Hematopoietic multipotent progenitor cell treated with erythropoietin and hydrocortisone succinate and interleukin-3 and kit ligand, for 6 days (in vitro differentiated cells): ENCODE results near the gene MMP20.

Experiments used
- DNase-seq: peaks from one replicate; pipeline ENCODE4 v3.0.0-alpha.2; 2015

The MMP20 gene

DNA sequence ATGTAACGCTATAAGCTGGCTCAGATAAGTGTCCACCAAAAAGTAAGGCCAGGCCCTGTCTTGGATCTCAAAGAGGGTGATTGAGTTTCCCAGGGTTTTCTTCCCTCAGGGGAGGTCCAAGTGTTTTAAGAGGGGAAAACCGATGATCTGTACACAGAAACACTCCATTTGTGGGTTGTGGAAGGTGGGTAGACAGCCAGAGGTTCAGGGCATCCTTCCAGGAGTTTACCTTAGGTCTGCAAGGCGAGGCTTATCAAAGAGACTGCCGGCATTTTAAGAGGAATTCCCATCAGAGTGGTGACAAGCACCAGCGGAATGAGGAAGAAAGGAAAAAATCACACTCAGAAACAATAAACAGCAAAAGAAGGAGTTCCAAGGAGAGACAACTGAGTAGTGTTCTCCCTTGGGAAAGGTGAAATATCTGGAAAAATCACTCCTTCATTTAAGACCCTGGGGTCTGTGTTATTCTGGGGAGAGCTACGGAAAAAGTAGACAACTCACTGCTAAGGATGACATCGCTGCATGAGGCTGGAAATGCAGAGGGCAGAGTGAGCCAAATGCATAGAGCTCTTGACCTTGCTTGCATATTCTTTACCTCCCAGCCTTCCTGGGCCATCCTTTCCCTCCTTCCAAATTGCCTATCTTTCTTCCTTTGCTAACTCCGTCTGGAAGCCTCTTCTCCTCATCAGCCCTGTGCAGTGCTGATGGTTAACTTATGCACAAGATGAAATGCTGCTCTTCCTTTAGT is 72.5 kb downstream of the MMP20 start:
- DNase-seq, result no peak

DNA sequence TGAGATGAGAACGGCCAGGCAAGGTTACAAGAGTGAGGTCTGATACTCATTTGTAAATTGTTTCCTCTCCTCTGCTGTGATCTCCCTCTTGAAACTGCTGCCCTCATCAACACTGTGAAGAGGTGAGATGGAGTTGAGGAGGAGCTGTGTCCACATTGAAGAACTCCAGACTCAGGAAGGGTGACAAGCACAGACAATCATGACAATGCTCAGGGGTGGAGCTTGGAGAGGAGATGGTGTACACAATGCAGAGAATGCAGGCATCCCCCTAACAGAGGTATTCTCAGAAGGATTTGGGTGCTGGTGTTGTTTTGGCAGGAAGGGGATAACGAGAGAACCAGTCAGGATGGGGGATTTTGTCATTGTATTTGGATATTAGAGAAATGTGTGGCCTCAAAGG is 73.1 kb downstream of the MMP20 start:
- DNase-seq, result no peak

DNA sequence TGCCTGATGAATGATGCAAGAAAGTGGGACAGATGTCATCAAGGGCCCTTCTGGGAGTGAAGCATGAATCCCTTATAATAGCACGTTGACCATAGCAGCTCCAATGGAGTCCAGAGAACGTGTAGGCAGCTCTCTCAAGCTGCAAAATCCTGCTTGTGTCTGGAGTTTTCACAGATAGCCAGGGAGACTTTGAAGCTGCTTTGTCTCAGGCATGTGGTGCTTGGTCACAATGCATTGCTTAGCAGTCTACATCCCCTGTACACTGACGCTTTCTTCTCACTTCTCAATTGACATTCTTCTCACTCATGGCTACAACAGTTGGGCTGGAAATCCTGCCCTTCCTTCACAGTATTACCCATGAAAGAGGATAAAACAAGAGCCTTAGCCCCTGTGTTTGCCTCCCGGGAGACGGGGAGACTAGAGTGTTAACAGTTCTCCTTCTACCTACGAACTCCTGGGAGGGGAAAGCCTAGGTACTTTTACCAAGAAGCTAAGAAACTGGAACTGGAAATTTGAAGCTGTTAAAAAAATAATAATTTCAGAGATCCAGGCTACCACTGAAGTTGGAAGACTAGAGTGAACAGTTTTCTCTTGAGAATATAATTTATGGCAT is 73.9 kb downstream of the MMP20 start:
- no peak for DNase-seq

DNA sequence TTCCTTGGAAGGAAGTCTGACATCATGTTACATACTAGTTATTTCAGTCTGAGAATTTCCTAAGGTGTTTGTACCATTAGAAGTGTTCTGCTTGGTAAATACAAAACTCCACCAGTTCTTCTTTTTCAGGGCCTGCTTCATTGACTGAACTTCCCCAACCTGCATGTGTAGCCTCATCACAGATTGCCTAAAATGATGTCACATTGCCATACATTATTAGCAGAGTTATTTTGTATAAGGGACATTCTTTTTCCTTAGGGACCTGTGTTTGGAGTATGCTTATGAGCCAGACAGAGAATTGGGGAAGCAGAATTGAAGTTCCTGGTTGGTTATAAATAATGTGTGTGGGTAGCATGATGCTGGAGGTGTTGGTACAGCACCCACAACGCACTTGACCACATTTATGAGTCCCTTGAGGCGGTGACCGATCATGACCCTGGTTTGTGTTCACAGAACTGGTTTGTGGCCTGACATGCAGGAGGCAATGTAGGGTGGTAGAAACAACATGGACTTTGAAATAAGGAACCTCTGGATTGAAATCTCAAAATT is 78.1 kb downstream of the MMP20 start:
- DNase-seq, result peak; percentile 13

DNA sequence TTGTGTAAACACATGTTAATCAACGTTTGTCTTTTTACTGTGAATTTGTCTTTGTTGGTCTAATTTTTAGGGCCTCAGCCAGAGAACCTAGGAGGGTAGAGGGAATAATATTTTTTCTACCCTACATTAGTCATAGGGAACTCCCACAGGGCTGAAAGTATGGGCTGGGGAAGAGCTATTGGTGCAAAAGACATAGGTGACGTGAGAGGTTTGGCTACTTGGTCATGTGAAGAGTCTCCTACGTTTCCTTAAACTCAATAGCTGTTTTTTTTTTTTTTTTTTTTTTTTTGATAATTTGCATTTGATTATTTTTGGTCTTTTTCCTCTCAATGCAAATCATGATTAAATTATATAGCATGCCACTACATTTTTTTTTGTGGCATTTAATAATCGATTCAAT is 78.7 kb downstream of the MMP20 start:
- DNase-seq, result no peak

DNA sequence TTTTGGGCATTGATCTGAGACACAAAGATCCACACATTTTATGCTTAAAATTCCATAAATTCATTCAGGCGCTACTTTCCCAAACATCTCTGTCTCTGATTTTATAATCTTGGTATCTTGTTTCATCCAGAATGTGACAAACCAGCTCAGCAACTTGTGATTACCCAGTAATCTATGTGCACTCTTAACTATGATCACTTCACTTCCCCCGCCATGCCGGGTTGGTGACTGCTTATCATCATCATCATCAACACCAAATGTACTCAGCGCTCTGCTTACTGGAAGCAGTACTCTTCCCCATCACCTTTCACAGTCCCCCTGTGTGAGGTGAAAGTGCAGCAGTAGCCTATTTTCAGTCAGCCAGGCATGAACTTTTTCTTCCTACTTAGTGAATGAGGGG is 79.4 kb downstream of the MMP20 start:
- no peak for DNase-seq

DNA sequence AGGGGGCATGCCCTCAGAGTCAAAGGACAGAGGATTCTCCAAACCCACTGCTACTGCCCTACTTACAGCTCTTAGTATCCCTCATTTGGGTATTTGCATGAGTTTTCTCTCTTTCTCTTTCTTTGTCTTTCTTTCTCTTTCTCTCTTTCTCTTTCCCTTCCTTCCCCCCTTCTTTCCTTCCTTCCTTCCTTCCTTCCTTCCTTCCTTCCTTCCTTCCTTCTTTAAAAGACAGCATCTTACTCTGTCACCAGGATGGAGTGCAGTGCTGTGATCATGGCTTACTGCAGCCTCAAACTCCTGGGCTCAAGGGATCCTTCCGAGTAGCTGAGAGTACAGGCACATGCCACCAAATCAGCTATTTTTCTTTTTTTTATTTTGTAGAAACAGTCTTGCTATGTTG is 80.5 kb downstream of the MMP20 start:
- no peak for DNase-seq

DNA sequence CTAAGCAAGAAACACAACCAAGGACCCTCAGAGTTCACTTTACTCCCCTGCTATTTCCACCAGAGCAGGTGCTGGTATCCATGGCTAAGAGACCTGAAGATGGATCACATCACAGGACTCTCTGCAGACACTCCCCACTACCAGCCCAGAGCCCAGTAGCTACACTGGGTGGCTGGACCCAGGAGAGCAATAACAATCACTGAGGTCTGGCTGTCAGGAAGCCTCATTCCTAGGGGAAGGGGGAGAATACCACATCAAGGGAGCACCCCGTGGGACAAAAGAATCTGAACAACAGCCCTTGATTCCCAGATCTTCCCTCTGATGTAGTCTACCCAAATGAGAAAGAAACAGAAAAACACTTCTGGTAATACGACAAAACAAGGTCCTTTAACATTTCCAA is 85.6 kb downstream of the MMP20 start:
- DNase-seq, result no peak

DNA sequence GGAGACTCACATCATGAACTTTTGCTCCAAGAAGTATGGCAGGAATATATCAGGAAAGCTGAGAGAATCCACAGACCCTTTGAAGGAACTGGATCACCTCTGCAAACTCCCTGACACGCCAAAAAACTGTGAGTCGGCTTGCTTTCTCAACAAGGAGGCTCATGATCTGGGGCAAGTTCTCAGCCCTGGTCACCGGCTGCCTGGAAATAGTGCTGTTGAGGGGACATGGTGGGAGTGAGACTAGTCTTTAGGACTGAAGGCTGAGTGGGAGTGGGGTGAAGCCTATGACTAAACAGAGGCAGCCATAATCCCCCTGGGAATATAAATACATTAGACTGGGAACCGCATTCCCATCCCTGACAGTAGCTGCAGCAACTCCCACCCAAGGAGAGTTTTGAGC is 86.2 kb downstream of the MMP20 start:
- DNase-seq, result no peak

DNA sequence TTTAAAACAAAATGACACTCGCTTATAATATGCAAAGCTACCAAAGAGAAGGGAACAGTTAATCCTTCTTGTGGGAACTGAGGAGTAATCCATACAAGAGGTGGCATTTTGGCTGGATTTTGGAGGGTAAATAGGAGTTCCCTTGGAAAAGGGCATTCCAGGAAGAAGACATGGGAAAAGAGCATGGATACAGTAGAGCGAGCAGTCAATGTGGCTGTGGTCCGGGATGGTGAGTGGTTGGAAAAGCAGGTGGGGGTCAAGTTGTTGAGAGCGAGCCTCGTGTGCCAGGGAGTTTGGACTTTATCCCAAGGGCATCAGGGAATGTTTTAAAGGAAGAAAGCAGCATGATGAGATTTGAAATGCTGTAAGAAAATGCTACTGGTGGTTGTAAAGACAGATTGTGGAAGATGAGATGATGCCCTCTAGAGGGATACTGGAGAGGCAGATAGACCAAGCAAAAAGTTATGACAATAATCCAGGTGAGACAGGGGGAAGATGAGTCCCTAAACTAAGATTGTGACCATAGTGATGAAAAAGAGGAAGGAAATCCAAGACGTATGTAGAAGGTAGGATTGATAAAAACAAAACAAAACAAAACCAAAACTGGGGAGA is 90.8 kb downstream of the MMP20 start:
- no peak for DNase-seq

DNA sequence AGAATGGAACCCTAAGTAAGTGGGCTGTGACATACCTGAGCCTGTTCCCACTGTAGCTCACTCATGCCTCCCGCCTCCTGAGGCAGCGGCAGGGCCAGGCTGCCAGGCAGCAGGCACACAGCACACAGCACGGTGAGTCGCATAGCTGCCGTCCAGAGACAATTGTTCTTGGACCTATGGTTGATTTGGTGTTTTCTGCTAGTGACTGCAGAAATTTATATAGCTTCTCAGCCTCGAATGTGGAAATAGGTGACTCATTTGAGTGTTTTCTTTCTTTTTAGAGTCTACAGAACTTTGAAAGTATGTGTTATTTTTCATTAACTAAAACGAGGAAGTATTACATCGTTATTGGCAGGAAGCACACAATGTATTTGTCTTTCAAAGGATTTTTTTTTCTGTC is 94.6 kb downstream of the MMP20 start, which contains the start of gene MMP7:
Gene MMP7, minus strand, starts transcription at position 190 of the 400 bp plus-strand sequence. Its CDS starts 47 bp downstream, at position 143.
- no peak for DNase-seq

DNA sequence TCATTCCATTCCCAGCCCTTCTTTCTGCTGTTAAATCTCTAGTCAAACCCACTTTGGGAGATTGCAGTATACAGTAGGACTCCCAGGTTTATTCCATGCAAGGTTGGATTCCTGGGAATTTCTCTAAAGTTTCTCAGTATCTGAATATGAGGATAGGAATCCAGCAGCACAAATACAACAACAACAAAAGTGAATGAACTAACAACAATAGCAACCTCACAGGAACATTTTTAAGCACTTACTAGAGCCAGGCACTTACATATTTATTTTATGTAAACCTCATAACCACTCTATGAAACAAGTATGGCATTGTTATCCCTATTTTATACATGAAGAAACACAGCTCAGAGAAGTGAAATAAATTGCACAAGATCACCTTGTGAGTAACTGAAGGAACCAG is 96.5 kb downstream of the MMP20 start:
- no peak for DNase-seq

DNA sequence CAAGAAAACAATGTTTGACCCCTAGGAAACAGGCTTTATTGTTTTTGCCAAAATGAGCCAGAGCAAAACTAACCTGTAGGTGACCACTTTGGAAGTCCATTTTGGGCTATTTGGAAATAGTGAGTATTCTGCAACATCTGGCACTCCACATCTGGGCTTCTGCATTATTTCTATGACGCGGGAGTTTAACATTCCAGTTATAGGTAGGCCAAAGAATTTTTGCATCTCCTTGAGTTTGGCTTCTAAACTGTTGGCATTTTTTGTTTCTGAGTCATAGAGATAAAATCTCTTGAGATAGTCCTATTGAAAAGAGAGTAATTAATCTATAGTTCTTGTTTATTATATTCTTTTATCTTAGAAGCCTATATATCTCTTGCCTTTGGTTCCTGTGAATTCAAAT is 97.4 kb downstream of the MMP20 start:
- DNase-seq, result no peak

DNA sequence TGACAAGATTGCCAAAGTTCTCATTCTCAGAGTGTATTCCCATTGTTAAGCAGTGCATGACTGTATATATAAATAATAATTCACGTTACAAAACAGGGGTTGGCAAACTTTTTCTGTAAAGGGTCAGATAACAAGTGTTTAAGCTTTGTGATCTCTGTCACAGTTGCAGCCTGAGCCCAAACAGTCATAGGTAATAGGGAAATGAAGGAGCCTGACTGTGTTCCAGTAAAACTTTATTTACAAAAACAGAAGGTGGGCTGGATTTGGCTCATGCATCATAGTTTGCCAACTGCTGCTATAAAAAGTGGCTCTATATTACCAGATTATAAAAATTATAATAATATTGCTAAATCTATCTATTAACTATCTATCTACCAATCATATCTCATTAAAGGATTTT is 98.1 kb downstream of the MMP20 start:
- no peak for DNase-seq
